Omental fat pad (tissue), 4 donors: Measurements from ENCODE around the gene CRIP3. TPM values are rescaled to one million over a fixed set of nuclear protein-coding genes. Genes with fewer than 3 reads are reported as not detected.
"Not testable (repeated sequence)": the region's sequence is repeated elsewhere in the genome, so short reads cannot be mapped to it uniquely, and the experiment has no call there.

ENCODE experiments used
- ATAC-seq: fragments of 150-250 bp; one replicate; pipeline ENCODE4 v1.9.1; 2016; ENCODE audit warnings: mild to moderate bottlenecking, moderate library complexity; ENCODE audit not compliant: low FRiP score
- DNase-seq: peaks from one replicate; pipeline ENCODE4 v3.0.0-alpha.2; 2019; ENCODE audit warnings: low spot score
- CTCF ChIP-seq, 3 donors: fragments of 450-650 bp; IDR thresholded peaks; one replicate each; pipeline ENCODE4 v1.5.1; 2016 to 2017; ENCODE audit warnings: antibody characterized with exemption in 3 of 3, mild to moderate bottlenecking in 3 of 3, moderate library complexity in 2 of 3
- total RNA-seq, 4 donors: library from RNA; depleted of rRNA; stranded (reverse); fragments of >200 nt; gene quantifications; one replicate each; pipeline ENCODE4 v1.1.0, GENCODE V29; 2016

Gene CRIP3, protein sequence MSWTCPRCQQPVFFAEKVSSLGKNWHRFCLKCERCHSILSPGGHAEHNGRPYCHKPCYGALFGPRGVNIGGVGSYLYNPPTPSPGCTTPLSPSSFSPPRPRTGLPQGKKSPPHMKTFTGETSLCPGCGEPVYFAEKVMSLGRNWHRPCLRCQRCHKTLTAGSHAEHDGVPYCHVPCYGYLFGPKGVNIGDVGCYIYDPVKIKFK
- 1 to 10 TPM in 1 of 4 donors, under 1 TPM in 2, not detected in 1; 0.84 to 7.9 (median 0.94) TPM for total RNA-seq

GRCh38 chr6:43308101-43308989 is at the start of gene CRIP3:
Gene CRIP3, minus strand, starts transcription at chr6:43308826. Its CDS starts 34 bp downstream, at chr6:43308792.
- ATAC-seq, result peak; percentile 33
- no peak for DNase-seq
- TF ChIP-seq CTCF (IDR thresholded peaks at IDR 0.05), result no peak

- ATAC-seq, result no peak
- no peak for DNase-seq
- TF ChIP-seq CTCF (IDR thresholded peaks at IDR 0.05), result no peak
These were observed 47.4 kb upstream of the CRIP3 start for GRCh38 chr6:43355862-43356590.

DNA sequence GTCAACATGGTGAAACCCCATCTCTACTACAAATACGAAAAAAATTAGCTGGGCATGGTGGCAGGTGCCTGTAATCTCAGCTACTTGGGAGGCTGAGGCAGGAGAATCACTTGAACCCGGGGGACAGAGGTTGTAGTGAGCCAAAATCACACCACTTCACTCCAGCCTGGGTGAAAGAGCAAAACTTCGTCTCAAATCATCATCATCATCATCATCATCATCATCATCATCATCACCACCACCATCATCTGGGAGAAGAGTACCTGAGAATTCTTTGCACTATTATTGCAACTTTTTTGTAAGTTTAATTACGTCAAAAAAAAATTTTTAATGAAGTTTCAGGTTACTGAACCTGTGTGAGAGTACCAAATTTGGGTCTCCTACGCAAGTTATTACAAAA is 43.3 kb upstream of the CRIP3 start:
- not testable (repeated sequence) for DNase-seq, ATAC-seq

GRCh38 chr6:43347444-43347843 is 38.8 kb upstream of the CRIP3 start:
- DNase-seq (no peak), ATAC-seq (no peak)
- TF ChIP-seq CTCF (IDR thresholded peaks at IDR 0.05), result no peak

- no peak for TF ChIP-seq CTCF (IDR thresholded peaks at IDR 0.05)
- DNase-seq (no peak), ATAC-seq (no peak)
These were observed 38.4 kb upstream of the CRIP3 start for GRCh38 chr6:43347021-43347420.

DNA sequence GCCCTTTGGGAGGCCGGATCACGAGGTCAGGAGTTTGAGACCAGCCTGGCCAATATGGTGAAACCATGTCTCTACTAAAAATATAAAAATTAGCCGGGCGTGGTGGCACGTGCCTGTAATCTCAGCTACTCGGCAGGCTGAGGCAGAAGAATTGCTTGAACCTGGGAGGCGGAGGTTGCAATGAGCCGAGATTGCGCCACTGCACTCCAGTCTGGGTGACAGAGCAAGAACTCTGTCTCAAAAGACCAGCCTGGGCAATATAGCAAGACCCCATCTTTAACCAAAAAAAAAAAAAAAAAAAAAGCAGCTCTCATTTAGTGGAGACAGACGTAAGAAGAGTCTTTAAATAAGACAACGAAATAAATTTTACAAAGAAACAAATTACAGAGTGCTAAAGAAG is 37.6 kb upstream of the CRIP3 start:
- not testable (repeated sequence) for DNase-seq, ATAC-seq

DNA sequence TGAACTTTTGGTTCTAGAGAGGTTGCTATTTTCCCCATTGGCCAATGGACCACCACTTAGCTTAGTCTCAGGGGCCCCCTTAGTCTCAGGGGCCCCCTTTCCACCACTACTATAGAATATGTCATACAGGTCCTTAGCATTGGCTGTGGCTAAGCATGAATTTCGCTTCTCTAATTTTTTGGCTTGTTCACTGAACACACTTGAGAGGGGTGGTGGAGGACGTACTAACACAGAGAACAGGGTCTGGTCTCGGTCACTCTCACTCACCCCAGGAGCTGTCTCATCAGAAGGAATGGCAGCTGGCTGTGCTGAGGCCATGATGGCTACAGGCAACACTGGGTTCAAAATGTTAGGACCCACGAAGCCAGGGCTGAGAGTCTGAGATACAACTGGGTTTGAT is 30.5 kb upstream of the CRIP3 start:
- no peak for TF ChIP-seq CTCF (IDR thresholded peaks at IDR 0.05)
- DNase-seq (no peak), ATAC-seq (no peak)
